ENCODE measurements around the gene TECPR1. TPM values are rescaled to one million over a fixed set of nuclear protein-coding genes. Genes with fewer than 3 reads are reported as not detected.

Gene TECPR1
- polyA plus RNA-seq, 1 experiment = 2.7 TPM

GRCh38 chr7:98199131-98199530 is 52.9 kb downstream of the TECPR1 start:
- Histone ChIP-seq H3K4me3 (ENCODE audit: low read depth, low read length) (no peak overlapping the region), H3K27me3 (ENCODE audit: control insufficient read depth, insufficient read depth, low read length) (no peaks in the 10 kb centered on the region), H3K36me3 (ENCODE audit: control insufficient read depth, insufficient read depth, low read length) (peaks cover 2% of the 10 kb centered on the region; the same call in 1 of the 2 replicates)
- no peak for DNase-seq (ENCODE audit: low read depth)
- TF ChIP-seq CTCF (IDR thresholded peaks at IDR 0.05; ENCODE audit: insufficient read depth, low read depth, low read length) = no peak
- ChIA-PET POLR2A (no interaction called here), CTCF (interaction anchor here (0.6 to 1.1 kb wide), 2 partner anchors 9 to 692 kb away, joined by 3 read pairs; no protein-coding TSS in a partner anchor)

DNA sequence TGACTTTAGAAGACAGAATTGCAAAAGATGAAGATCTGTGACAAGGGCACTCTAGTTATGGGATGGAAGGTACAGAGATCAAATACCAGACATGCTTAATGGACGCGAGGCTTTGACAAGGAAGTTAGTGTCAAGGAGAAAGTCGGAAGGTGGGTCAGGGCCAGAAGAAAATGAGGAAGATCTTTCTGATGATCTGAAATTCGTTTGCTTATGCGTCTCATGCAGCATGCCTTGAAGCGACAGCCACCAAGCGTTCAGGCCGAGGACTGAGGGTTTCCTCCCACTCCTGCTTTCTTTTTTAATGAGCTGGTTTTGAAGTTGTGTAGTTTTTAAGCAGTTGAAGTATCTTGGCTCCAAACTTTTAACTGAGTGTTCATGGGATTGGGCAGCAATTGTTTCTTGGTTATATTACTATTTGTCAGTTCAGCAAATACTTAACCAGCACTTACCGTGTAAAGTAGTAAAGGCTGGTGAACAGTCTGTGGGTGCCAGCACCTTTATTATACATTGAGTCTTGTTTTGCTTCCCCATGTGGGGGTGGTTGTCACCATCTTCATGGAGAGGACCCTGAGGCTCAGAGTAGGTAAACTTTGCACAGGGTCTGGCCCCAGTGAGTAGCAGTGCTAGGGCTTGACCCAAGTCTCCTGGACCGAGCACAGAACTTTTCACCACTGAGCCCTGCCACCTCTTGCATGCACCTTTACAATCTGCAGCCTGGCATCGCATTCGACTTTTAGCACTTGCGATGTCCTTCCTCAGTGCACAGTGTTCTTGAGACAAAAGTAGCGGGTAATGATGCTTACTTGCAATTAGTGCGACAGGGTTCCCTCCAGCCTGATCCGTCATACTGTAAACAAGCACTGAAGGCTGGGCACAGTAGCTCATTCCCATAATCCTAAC is 55.1 kb downstream of the TECPR1 start:
- DNase-seq (ENCODE audit: low read depth) = no peak
- POLR2A ChIA-PET = no interaction called here
- Histone ChIP-seq H3K36me3 (ENCODE audit: control insufficient read depth, insufficient read depth, low read length) (peaks cover 4% of the 10 kb centered on the region; the same call in 1 of the 2 replicates), H3K27me3 (ENCODE audit: control insufficient read depth, insufficient read depth, low read length) (no peaks in the 10 kb centered on the region), H3K4me3 (ENCODE audit: low read depth, low read length) (no peak overlapping the region)
- CTCF ChIA-PET = interaction anchor here (1.1 kb wide), 1 partner anchor 29 kb away, joined by 3 read pairs; no protein-coding TSS in a partner anchor
- TF ChIP-seq CTCF (IDR thresholded peaks at IDR 0.05; ENCODE audit: insufficient read depth, low read depth, low read length) = no peak

GRCh38 chr7:98194672-98195457 is 57.2 kb downstream of the TECPR1 start:
- Histone ChIP-seq H3K36me3 (ENCODE audit: control insufficient read depth, insufficient read depth, low read length) (peaks cover 6% of the 10 kb centered on the region), H3K4me3 (ENCODE audit: low read depth, low read length) (no peak overlapping the region), H3K27me3 (ENCODE audit: control insufficient read depth, insufficient read depth, low read length) (no peaks in the 10 kb centered on the region)
- POLR2A ChIA-PET = no interaction called here
- CTCF ChIA-PET = interaction anchor here (1.7 kb wide), 1 partner anchor 26 kb away, joined by 6 read pairs; no protein-coding TSS in a partner anchor
- DNase-seq (ENCODE audit: low read depth) = no peak
- no peak for TF ChIP-seq CTCF (IDR thresholded peaks at IDR 0.05; ENCODE audit: insufficient read depth, low read depth, low read length)

DNA sequence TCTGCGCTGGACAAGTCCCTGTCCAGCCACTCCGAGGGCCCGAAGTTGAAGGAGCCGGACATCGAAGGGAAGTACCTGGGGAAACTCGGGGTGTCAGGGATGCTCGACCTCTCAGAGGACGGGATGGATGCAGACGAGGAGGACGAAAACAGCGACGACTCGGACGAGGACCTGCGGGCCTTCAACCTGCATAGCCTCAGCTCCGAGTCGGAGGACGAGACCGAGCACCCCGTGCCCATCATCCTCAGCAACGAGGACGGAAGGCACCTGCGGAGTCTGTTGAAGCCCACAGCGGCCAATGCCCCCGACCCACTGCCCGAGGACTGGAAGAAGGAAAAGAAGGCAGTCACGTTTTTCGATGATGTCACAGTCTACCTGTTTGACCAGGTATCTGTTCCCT is 57.8 kb downstream of the TECPR1 start:
- TF ChIP-seq CTCF (IDR thresholded peaks at IDR 0.05; ENCODE audit: insufficient read depth, low read depth, low read length) = no peak
- CTCF ChIA-PET = interaction anchor here (1.7 kb wide), 1 partner anchor 26 kb away, joined by 6 read pairs; no protein-coding TSS in a partner anchor
- Histone ChIP-seq H3K36me3 (ENCODE audit: control insufficient read depth, insufficient read depth, low read length) (peaks cover 6% of the 10 kb centered on the region), H3K27me3 (ENCODE audit: control insufficient read depth, insufficient read depth, low read length) (no peaks in the 10 kb centered on the region), H3K4me3 (ENCODE audit: low read depth, low read length) (no peak overlapping the region)
- POLR2A ChIA-PET = no interaction called here
- DNase-seq (ENCODE audit: low read depth) = no peak
